Peyer's patch (tissue), 4 donors: ENCODE data around the gene PDE4B. TPM values are rescaled to one million over a fixed set of nuclear protein-coding genes. Genes with fewer than 3 reads are reported as not detected.

Experiments
- DNase-seq, 3 donors: peaks; one replicate each; pipeline ENCODE4 v3.0.0-alpha.2; 2017 to 2019
- H3K27ac ChIP-seq, 4 donors: fragments of 200-600 bp; sonication (generic); one replicate each; pipeline ENCODE4 v1.5.1; 2016 to 2019
- H3K27me3 ChIP-seq, 2 donors: fragments of 200-600 bp; sonication (generic); one replicate each; pipeline ENCODE4 v1.5.1; 2019
- H3K36me3 ChIP-seq, 3 donors: fragments of 200-600 bp; sonication (generic); one replicate each; pipeline ENCODE4 v1.5.1; 2016 to 2019
- H3K4me1 ChIP-seq, 4 donors: fragments of 200-600 bp; sonication (generic); one replicate each; pipeline ENCODE4 v1.5.1; 2016 to 2019
- H3K4me3 ChIP-seq, 4 donors: fragments of 200-600 bp; sonication (generic); 1 replicate in 3 of 4; 2 replicates in 1 of 4; pipeline ENCODE4 v1.5.1; 2016 to 2019; ENCODE audit warnings: mild to moderate bottlenecking in 1 of 4
- H3K9me3 ChIP-seq, 4 donors: fragments of 200-600 bp; sonication (generic); one replicate each; pipeline ENCODE4 v1.5.1; 2016 to 2019; ENCODE audit warnings: mild to moderate bottlenecking in 1 of 4
- POLR2A ChIP-seq, 2 donors: fragments of 450-650 bp; IDR thresholded peaks; one replicate each; pipeline ENCODE4 v1.5.1; 2017; ENCODE audit warnings: antibody characterized with exemption in 2 of 2, mild to moderate bottlenecking in 2 of 2, moderate library complexity in 2 of 2
- small RNA-seq, 2 donors: library from RNA; depleted of rRNA; stranded (forward); fragments of <200 nt; gene quantifications; one replicate each; pipeline ENCODE3, GENCODE V24; 2016
- total RNA-seq, 4 donors: library from RNA; depleted of rRNA; stranded (reverse); fragments of >200 nt; gene quantifications; one replicate each; pipeline ENCODE4 v1.1.0, GENCODE V29; 2016
- TF ChIP-seq, protein P1 (sequence below), 6 experiments: fragments of 450-650 bp in 4 of 6; fragments of 200-600 bp in 2 of 6; sonication (generic) in 1 of 6; IDR thresholded peaks; one replicate each; pipeline ENCODE4 v1.5.1; 2017 to 2019; ENCODE audit warnings: antibody characterized with exemption in 6 of 6, mild to moderate bottlenecking in 3 of 6, moderate library complexity in 1 of 6

The PDE4B gene
- total RNA-seq, 4 donors from 2014 or later = 2.1 to 96.6 (median 9.6) TPM

DNA sequence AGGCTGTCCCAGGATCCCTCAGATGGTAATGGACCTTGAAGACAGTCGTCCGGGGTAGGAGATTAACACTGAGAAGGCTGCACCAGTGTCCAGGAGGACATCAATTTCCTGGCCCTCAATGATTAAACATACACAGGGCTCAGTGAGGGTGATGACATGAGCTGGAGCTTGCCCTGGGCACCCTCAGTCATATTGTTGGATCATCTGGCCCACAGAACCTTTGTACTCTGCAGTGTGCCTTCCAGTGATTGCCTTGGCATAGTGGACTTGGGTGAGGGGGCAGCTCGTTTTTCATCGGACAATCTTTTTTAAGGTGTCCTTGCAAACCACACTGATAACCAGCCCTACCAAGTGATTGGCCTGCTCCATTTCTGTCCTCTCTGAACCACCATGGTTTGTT lies 630.1 kb downstream of the PDE4B start:
- Histone ChIP-seq H3K4me3 (no peak overlapping the region), H3K9me3 (peaks cover 0 to 3% (median 0%) of the 10 kb centered on the region in 4 donors), H3K4me1 (no peaks in the 10 kb centered on the region), H3K27ac (no peak overlapping the region), H3K27me3 (no peaks in the 10 kb centered on the region), H3K36me3 (no peaks in the 10 kb centered on the region)
- DNase-seq = no peak
- TF ChIP-seq, protein P1, sequence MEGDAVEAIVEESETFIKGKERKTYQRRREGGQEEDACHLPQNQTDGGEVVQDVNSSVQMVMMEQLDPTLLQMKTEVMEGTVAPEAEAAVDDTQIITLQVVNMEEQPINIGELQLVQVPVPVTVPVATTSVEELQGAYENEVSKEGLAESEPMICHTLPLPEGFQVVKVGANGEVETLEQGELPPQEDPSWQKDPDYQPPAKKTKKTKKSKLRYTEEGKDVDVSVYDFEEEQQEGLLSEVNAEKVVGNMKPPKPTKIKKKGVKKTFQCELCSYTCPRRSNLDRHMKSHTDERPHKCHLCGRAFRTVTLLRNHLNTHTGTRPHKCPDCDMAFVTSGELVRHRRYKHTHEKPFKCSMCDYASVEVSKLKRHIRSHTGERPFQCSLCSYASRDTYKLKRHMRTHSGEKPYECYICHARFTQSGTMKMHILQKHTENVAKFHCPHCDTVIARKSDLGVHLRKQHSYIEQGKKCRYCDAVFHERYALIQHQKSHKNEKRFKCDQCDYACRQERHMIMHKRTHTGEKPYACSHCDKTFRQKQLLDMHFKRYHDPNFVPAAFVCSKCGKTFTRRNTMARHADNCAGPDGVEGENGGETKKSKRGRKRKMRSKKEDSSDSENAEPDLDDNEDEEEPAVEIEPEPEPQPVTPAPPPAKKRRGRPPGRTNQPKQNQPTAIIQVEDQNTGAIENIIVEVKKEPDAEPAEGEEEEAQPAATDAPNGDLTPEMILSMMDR (IDR thresholded peaks at IDR 0.05) = no peak
- TF ChIP-seq POLR2A (IDR thresholded peaks at IDR 0.05) = no peak

Small RNAs within 50 kb of the gene (small RNA-seq; reads per million reads assigned to genes)
- gene RN7SL854P (0 reads per million in 2 donors), gene RNU4-88P (0 reads per million in 2 donors)
